Measurements from ENCODE around the gene ADGRG2. TPM values are rescaled to one million over a fixed set of nuclear protein-coding genes. Genes with fewer than 3 reads are reported as not detected.

ADGRG2 gene
- total and polyA plus RNA-seq, 8 donors = 0.30 to 2.6 (median 0.69) TPM

- FAIRE-seq (no peak), DNase-seq (no peak), ATAC-seq (no peak)
- TF ChIP-seq CTCF (IDR thresholded peaks at IDR 0.05) = no peak
- Histone ChIP-seq H3K27ac (no peak overlapping the region), H3K27me3 (peaks cover 0 to 7% (median 0%) of the 10 kb centered on the region in 4 donors), H3K4me1 (no peaks in the 10 kb centered on the region), H3K4me3 (no peak overlapping the region), H3K9me3 (no peaks in the 10 kb centered on the region), H3K36me3 (no peaks in the 10 kb centered on the region)
- 82 to 89% methylated on average over 3 of the region's 3 CpGs for WGBS, 2 donors
- intact Hi-C loops (cut with DNase I) = no loop called here
Observed at GRCh38 chrX:19129694-19130093, 7.4 kb upstream of the ADGRG2 start.

- Histone ChIP-seq H3K9me3 (no peaks in the 10 kb centered on the region), H3K27me3 (peaks cover 0 to 7% (median 0%) of the 10 kb centered on the region in 4 donors), H3K4me3 (no peak overlapping the region), H3K4me1 (no peaks in the 10 kb centered on the region), H3K27ac (no peak overlapping the region), H3K36me3 (no peaks in the 10 kb centered on the region)
- WGBS, 2 donors = 21 to 29% methylated on average over 5 of the region's 5 CpGs
- ATAC-seq (no peak), FAIRE-seq (no peak), DNase-seq (no peak)
- intact Hi-C loops (cut with DNase I) = no loop called here
- TF ChIP-seq CTCF (IDR thresholded peaks at IDR 0.05) = no peak
Observed at GRCh38 chrX:19127649-19128168, 5.4 kb upstream of the ADGRG2 start.

GRCh38 chrX:19122641-19123009 lies 357 bp upstream of the ADGRG2 start:
- FAIRE-seq (no peak), ATAC-seq (no peak), DNase-seq (peak in 1 of 6 donors; percentile 60)
- no peaks in the 10 kb centered on the region for H3K36me3 ChIP-seq
- H3K27me3 ChIP-seq = peaks cover 0 to 2% (median 0%) of the 10 kb centered on the region in 4 donors
- H3K4me1 ChIP-seq = no peaks in the 10 kb centered on the region
- no peak for TF ChIP-seq CTCF (IDR thresholded peaks at IDR 0.05)
- no peak overlapping the region for H3K27ac ChIP-seq
- no peaks in the 10 kb centered on the region for H3K9me3 ChIP-seq
- peak overlapping the region in 2 of 4 donors; percentile 31 to 45 for H3K4me3 ChIP-seq
- intact Hi-C loops (cut with DNase I) = no loop called here
- WGBS, 2 donors = 4 to 16% methylated on average over 24 to 30 of the region's 35 CpGs

- peak overlapping the region in 3 of 4 donors; percentile 12 to 46 (median 45) for H3K4me3 ChIP-seq
- FAIRE-seq (no peak), DNase-seq (no peak), ATAC-seq (peak in 1 of 4 donors; percentile 5)
- no peaks in the 10 kb centered on the region for H3K9me3 ChIP-seq
- 6 to 15% methylated on average over 18 of the region's 18 CpGs for WGBS, 2 donors
- H3K36me3 ChIP-seq = no peaks in the 10 kb centered on the region
- no peak for TF ChIP-seq CTCF (IDR thresholded peaks at IDR 0.05)
- no peak overlapping the region for H3K27ac ChIP-seq
- H3K4me1 ChIP-seq = no peaks in the 10 kb centered on the region
- peaks cover 0 to 7% (median 0%) of the 10 kb centered on the region in 4 donors for H3K27me3 ChIP-seq
- intact Hi-C loops (cut with DNase I) = no loop called here
Observed at GRCh38 chrX:19121466-19121865, 802 bp downstream of the ADGRG2 start.

- Histone ChIP-seq H3K4me3 (no peak overlapping the region), H3K36me3 (no peaks in the 10 kb centered on the region), H3K27ac (no peak overlapping the region), H3K4me1 (no peaks in the 10 kb centered on the region), H3K27me3 (peaks cover 0 to 13% (median 3%) of the 10 kb centered on the region in 4 donors), H3K9me3 (no peaks in the 10 kb centered on the region)
- intact Hi-C loops (cut with DNase I) = no loop called here
- ATAC-seq (no peak), FAIRE-seq (no peak), DNase-seq (no peak)
- no peak for TF ChIP-seq CTCF (IDR thresholded peaks at IDR 0.05)
- 80 to 83% methylated on average over 2 of the region's 2 CpGs for WGBS, 2 donors
Observed at GRCh38 chrX:19110642-19111041, 11.6 kb downstream of the ADGRG2 start.
